Right renal pelvis (tissue), 4 donors: ENCODE results near the gene ADORA1. TPM values are rescaled to one million over a fixed set of nuclear protein-coding genes. Genes with fewer than 3 reads are reported as not detected.

Experiments used
- DNase-seq, 4 donors: peaks; one replicate each; pipeline ENCODE4 v3.0.0-alpha.2; 2013; ENCODE audit warnings: low read depth in 4 of 4, low spot score in 3 of 4, missing footprints in 1 of 4
- polyA plus RNA-seq, 4 donors: library from polyadenylated mRNA; unstranded; fragments of 120-200 nt; gene quantifications; one replicate each; pipeline ENCODE4 v1.2.1, GENCODE V29; 2013; ENCODE audit not compliant: insufficient read length in 4 of 4

Gene ADORA1
- polyA plus RNA-seq, 4 donors, result 5.8 to 6.9 (median 6.5) TPM

GRCh38 chr1:203138066-203138465 lies 10.5 kb downstream of the ADORA1 start:
- no peak for DNase-seq

GRCh38 chr1:203139976-203140475 lies 12.5 kb downstream of the ADORA1 start:
- no peak for DNase-seq

- no peak for DNase-seq
Observed at GRCh38 chr1:203140743-203141520, 13.4 kb downstream of the ADORA1 start.

GRCh38 chr1:203142124-203142523 lies 14.6 kb downstream of the ADORA1 start:
- DNase-seq, result no peak

- DNase-seq, result no peak
Observed at GRCh38 chr1:203142684-203143408, 15.3 kb downstream of the ADORA1 start.

- DNase-seq, result no peak
Observed at GRCh38 chr1:203143641-203144040, 16.1 kb downstream of the ADORA1 start.

- no peak for DNase-seq
Observed at GRCh38 chr1:203144661-203145060, 17.1 kb downstream of the ADORA1 start.

GRCh38 chr1:203145321-203146041 lies 18.0 kb downstream of the ADORA1 start:
- DNase-seq, result no peak

- no peak for DNase-seq
Observed at GRCh38 chr1:203146042-203146369, 18.5 kb downstream of the ADORA1 start.

GRCh38 chr1:203146537-203146936 lies 19.0 kb downstream of the ADORA1 start:
- DNase-seq, result no peak

GRCh38 chr1:203147376-203147775 lies 19.9 kb downstream of the ADORA1 start:
- DNase-seq, result no peak

GRCh38 chr1:203148127-203148526 lies 20.6 kb downstream of the ADORA1 start:
- DNase-seq, result no peak

GRCh38 chr1:203148579-203148978 lies 21.1 kb downstream of the ADORA1 start:
- DNase-seq, result no peak

- DNase-seq, result no peak
Observed at GRCh38 chr1:203149188-203149840, 21.8 kb downstream of the ADORA1 start.

GRCh38 chr1:203150511-203151297 lies 23.2 kb downstream of the ADORA1 start:
- no peak for DNase-seq

- DNase-seq, result peak in 1 of 4 donors; percentile 61
Observed at GRCh38 chr1:203151362-203152157, 24.0 kb downstream of the ADORA1 start.

GRCh38 chr1:203152158-203153034 lies 24.9 kb downstream of the ADORA1 start:
- DNase-seq, result peak in 2 of 4 donors; percentile 58 to 66
